Transverse colon (tissue), 4 donors: ENCODE results near the gene RPS6KA5. TPM values are rescaled to one million over a fixed set of nuclear protein-coding genes. Genes with fewer than 3 reads are reported as not detected.
A peak's percentile ranks its signal among the peaks of the same experiment; 100 is the strongest.

Experiments
- DNase-seq: peaks from one replicate; pipeline ENCODE4 v3.0.0-alpha.2; 2019
- H3K27ac ChIP-seq, 4 donors: fragments of 200-600 bp; sonication (generic); 2 replicates each; pipeline ENCODE4 v1.5.1; 2016 to 2018; ENCODE audit warnings: inconsistent platforms in 4 of 4
- H3K27me3 ChIP-seq: fragments of 200-600 bp; sonication (generic); 2 replicates; pipeline ENCODE4 v1.5.1; 2017; ENCODE audit warnings: inconsistent platforms
- H3K36me3 ChIP-seq, 4 donors: fragments of 200-600 bp; sonication (generic); 2 replicates each; pipeline ENCODE4 v1.5.1; 2017 to 2019; ENCODE audit warnings: inconsistent platforms in 4 of 4
- H3K4me1 ChIP-seq, 4 donors: fragments of 200-600 bp; sonication (generic); 2 replicates each; pipeline ENCODE4 v1.5.1; 2017 to 2020; ENCODE audit warnings: inconsistent platforms in 4 of 4
- H3K4me3 ChIP-seq, 4 donors: fragments of 200-600 bp; sonication (generic); 1 replicate in 1 of 4; 2 replicates in 3 of 4; pipeline versions ENCODE4 v1.5.1 to v1.6.1; 2017 to 2019; ENCODE audit warnings: inconsistent platforms in 4 of 4
- H3K9me3 ChIP-seq, 2 donors: fragments of 200-600 bp; sonication (generic); 2 replicates each; pipeline ENCODE4 v1.5.1; 2017 to 2019; ENCODE audit warnings: inconsistent platforms in 2 of 2
- CTCF ChIP-seq, 5 experiments: fragments of 200-600 bp in 3 of 5; fragments of 450-650 bp in 2 of 5; sonication (generic) in 3 of 5; IDR thresholded peaks; 1 replicate in 2 of 5; 2 replicates in 3 of 5; pipeline ENCODE4 v1.5.1; 2016 to 2017; ENCODE audit warnings: antibody characterized with exemption in 5 of 5, inconsistent platforms in 3 of 5, mild to moderate bottlenecking in 2 of 5, moderate library complexity in 1 of 5
- EP300 ChIP-seq: sonication (generic); formaldehyde crosslinking; IDR thresholded peaks from one replicate; pipeline ENCODE4 v1.6.1; 2017; ENCODE audit warnings: antibody characterized with exemption, low read depth
- POLR2A ChIP-seq: fragments of 450-650 bp; IDR thresholded peaks from one replicate; pipeline ENCODE4 v1.6.1; 2016; ENCODE audit warnings: antibody characterized with exemption, mild to moderate bottlenecking, moderate library complexity
- POLR2AphosphoS5 ChIP-seq, 3 donors: sonication (generic); formaldehyde crosslinking; IDR thresholded peaks; one replicate each; pipeline ENCODE4 v1.6.1; 2016; ENCODE audit warnings: antibody characterized with exemption in 3 of 3
- WGBS, 2 donors: methylation state at CpG; one replicate each; pipeline ENCODE4 v1.1.5; 2018; ENCODE audit warnings: low coverage in 1 of 2; 5-methylcytosine and 5-hydroxymethylcytosine counted together
- in situ Hi-C, 4 donors: fragments of 200-750 bp; cut with MboI; loops; one replicate each; pipeline versions ENCODE4 v1.15.0 to v1.15.1; 2017; ENCODE audit warnings: low sequenced_read_pairs in 3 of 4, low pct_ligation_motif_present in 1 of 4, low pct_unique_long_range_greater_than_20kb in 1 of 4
- intact Hi-C: fragments of 100-400 bp; cut with DNase I; formaldehyde crosslinking; loops from one replicate; pipeline ENCODE4 v1.15.1; 2023; ENCODE audit warnings: low total_unique reads
- total RNA-seq, 4 donors: library from RNA; depleted of rRNA; stranded (reverse); fragments of >200 nt; gene quantifications; one replicate each; pipeline ENCODE4 v1.1.0, GENCODE V29; 2016

The RPS6KA5 gene
- total RNA-seq, 4 donors from 2014 or later, result 7.5 to 32.8 (median 28.0) TPM

DNA sequence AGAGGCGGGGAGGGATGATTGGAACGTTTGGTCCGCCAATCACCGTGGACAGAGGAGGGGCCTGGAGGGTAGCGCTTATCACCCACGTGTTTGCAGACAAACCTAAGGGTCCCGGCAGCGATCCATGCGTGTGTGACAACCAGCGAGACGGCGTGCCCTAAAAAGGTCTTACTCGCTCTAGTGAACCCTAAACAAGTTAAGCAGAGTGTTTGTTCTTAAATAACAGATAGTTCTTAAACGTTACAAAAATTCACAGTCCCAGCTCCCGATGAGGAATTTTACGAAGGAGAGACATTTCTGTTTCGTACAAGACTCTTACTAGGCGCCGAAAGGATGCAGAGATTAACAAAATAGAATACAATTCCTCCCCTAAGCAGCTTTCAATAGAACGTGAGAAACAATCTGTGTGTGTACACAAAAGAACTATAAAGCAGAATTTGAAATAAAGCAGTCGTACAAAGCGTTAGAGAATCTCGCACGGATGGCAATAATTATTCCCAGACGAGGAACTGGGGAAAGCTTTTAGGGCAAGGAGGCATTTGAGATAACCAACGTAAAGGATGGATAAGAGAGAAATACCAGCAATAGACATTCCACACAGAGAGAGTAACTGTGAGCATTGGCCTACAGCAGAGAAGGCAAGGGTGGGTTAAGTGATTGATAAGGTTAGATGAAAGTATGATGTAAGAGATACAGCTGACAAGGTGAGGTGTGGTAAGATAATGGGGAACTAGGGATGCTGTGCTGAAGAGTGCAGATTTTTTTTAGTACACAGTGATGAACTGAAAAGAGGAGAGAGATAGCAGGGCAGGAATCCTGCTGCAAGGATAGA lies 831 bp upstream of the RPS6KA5 start:
- H3K27me3 ChIP-seq, result no peaks in the 10 kb centered on the region
- peak overlapping the region in 3 of 4 donors; percentile 27 to 56 (median 36) for H3K4me3 ChIP-seq
- H3K4me1 ChIP-seq, result peaks cover 0 to 48% (median 19%) of the 10 kb centered on the region in 4 donors
- TF ChIP-seq EP300 (no peak), POLR2AphosphoS5 (IDR thresholded peaks at IDR 0.05) (peak; percentile 16 to 80 (median 78)), POLR2A (no peak)
- WGBS, 2 donors, result 3 to 9% methylated on average over 13 to 26 of the region's 26 CpGs
- no peak for DNase-seq
- in situ Hi-C loops (loop anchor here in 1 of 4 donors (25.0 kb wide), 1 partner anchor 149 kb away; no protein-coding TSS in a partner anchor), intact Hi-C loops (loop anchor here (2.0 to 10.0 kb wide), 3 partner anchors 54 to 156 kb away; partner anchors contain the start of gene DGLUCY)
- no peaks in the 10 kb centered on the region for H3K9me3 ChIP-seq
- H3K27ac ChIP-seq, result peak overlapping the region; percentile 67 to 99 (median 85)
- no peaks in the 10 kb centered on the region for H3K36me3 ChIP-seq

DNA sequence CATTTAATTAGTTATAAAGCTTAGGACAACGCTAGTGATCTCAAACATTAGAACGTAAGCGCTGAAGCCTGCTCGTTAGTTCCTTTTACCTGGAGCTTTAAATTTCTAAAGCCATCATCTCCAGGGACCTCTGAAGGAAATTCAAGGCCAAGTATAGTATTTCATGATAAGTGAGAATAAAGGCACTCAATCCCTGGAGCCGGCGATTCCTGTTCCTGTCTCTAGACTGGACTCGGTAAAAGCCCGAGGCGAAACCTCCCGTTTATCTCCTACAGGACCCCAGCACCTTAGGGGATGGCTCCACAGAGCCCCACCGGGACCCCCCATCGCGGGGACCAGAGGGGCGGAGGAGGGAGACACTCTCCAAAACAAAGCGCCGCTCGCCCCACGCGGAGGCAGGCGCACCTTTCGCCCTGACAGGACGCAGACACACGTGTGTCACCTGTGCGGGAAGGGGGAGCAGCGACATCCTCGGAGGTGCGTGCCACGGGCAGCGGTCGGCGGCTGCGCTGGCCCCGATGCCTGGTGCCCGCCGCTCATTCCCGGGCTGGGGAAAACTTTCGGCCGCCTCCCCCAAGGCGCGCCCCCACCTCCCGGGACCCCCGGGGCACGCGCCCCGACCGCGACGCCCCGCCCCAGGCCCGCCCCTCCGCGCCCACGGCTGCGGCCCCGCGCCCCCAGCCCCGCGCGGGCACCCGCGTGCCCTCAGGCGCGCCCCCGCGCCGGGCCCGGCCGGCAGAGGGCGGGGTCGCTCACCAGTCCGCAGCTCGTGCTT lies 678 bp downstream of the RPS6KA5 start:
- Histone ChIP-seq H3K9me3 (no peaks in the 10 kb centered on the region), H3K4me1 (peaks cover 0 to 46% (median 26%) of the 10 kb centered on the region in 4 donors), H3K27me3 (no peaks in the 10 kb centered on the region), H3K4me3 (peak overlapping the region; percentile 86 to 96 (median 94)), H3K27ac (peak overlapping the region; percentile 97 to 100 (median 99)), H3K36me3 (no peaks in the 10 kb centered on the region)
- 0 to 1% methylated on average over 9 to 15 of the region's 72 CpGs for WGBS, 2 donors
- DNase-seq, result peak; percentile 63
- in situ Hi-C loops, result loop anchor here in 2 of 4 donors (10.0 to 25.0 kb wide), 2 partner anchors 147 to 155 kb away; no protein-coding TSS in a partner anchor
- TF ChIP-seq EP300, result no peak
- TF ChIP-seq POLR2A, result no peak
- intact Hi-C loops, result loop anchor here (2.0 to 10.0 kb wide), 3 partner anchors 55 to 155 kb away; partner anchors contain the start of gene DGLUCY

- Histone ChIP-seq H3K27ac (peak overlapping the region; percentile 97 to 100 (median 99)), H3K4me1 (peaks cover 0 to 43% (median 29%) of the 10 kb centered on the region in 4 donors), H3K4me3 (no peak overlapping the region), H3K36me3 (no peaks in the 10 kb centered on the region), H3K27me3 (no peaks in the 10 kb centered on the region), H3K9me3 (no peaks in the 10 kb centered on the region)
- WGBS, 2 donors, result 68 to 75% methylated on average over 5 to 6 of the region's 6 CpGs
- intact Hi-C loops (no loop called here), in situ Hi-C loops (loop anchor here in 2 of 4 donors (10.0 to 25.0 kb wide), 2 partner anchors 146 to 153 kb away; no protein-coding TSS in a partner anchor)
- DNase-seq, result no peak
- TF ChIP-seq EP300 (no peak), POLR2AphosphoS5 (IDR thresholded peaks at IDR 0.05) (no peak), CTCF (IDR thresholded peaks at IDR 0.05) (no peak), POLR2A (no peak)
These were observed 2.3 kb downstream of the RPS6KA5 start for GRCh38 chr14:91058042-91058581.

GRCh38 chr14:91056361-91056760 lies 4.1 kb downstream of the RPS6KA5 start:
- DNase-seq, result no peak
- in situ Hi-C loops (loop anchor here in 2 of 4 donors (10.0 to 25.0 kb wide), 2 partner anchors 144 to 152 kb away; no protein-coding TSS in a partner anchor), intact Hi-C loops (no loop called here)
- H3K9me3 ChIP-seq, result no peaks in the 10 kb centered on the region
- no peaks in the 10 kb centered on the region for H3K36me3 ChIP-seq
- no peak for TF ChIP-seq CTCF (IDR thresholded peaks at IDR 0.05)
- no peak for TF ChIP-seq EP300
- no peak for TF ChIP-seq POLR2A
- TF ChIP-seq POLR2AphosphoS5 (IDR thresholded peaks at IDR 0.05), result peak in 1 of 3 donors; percentile 55
- 90% methylated on average over 3 of the region's 3 CpGs; no CpG with 5 or more reads in 1 of the 2 donors for WGBS, 2 donors
- H3K4me3 ChIP-seq, result no peak overlapping the region
- no peaks in the 10 kb centered on the region for H3K27me3 ChIP-seq
- H3K27ac ChIP-seq, result peak overlapping the region in 3 of 4 donors; percentile 7 to 44 (median 33)
- peaks cover 0 to 29% (median 18%) of the 10 kb centered on the region in 4 donors for H3K4me1 ChIP-seq
